ENCODE results near the gene SKI. TPM values are rescaled to one million over a fixed set of nuclear protein-coding genes. Genes with fewer than 3 reads are reported as not detected.

Gene SKI
- total and polyA plus RNA-seq, 9 of the 15 experiments (the other 6 are each of a cell fraction or from before 2014, with no cell fraction given), result 0.10 to 60.5 (median 4.6) TPM

DNA sequence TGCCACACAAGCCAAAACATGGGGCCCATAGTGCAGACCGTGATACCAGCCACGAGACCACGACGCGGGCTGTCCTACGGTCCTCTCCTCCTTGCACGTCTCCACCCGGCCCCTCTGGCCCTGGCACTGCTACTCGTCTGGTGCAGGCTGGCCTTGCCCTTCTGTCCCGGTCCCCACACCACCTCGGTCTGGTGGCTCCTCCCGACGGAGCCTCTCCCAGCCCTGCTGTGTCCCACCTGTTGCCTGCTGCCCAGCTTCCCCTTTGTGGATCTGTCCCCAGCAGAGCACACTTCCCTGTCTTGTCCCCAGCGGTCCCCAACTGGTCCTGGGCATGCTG lies 112.8 kb downstream of the SKI start:
- in situ Hi-C loops (cut with MboI) (no loop called here), intact Hi-C loops (cut with micrococcal nuclease) (no loop called here)
- ChIA-PET POLR2A (interaction anchor here (1.2 kb wide), 1 partner anchor 11 kb away, joined by 3 read pairs; no protein-coding TSS in a partner anchor), CTCF (ENCODE audit: low intra/inter-chr PET ratio) (no interaction called here)
- Histone ChIP-seq H3K27ac (ENCODE audit: extremely low read depth, low read depth, low read length) (no peak overlapping the region), H3K9me1 (ENCODE audit: control insufficient read depth, insufficient read depth, low read length) (no peaks in the 10 kb centered on the region), H3K36me3 (ENCODE audit: control insufficient read depth, insufficient read depth, low read length) (no peaks in the 10 kb centered on the region), H4K20me1 (replicated peaks; ENCODE audit: control insufficient read depth, insufficient read depth, low read length) (peaks cover 32% of the 10 kb centered on the region), H3K79me2 (ENCODE audit: control insufficient read depth, insufficient read depth, low read length) (no peaks in the 10 kb centered on the region), H3K9ac (ENCODE audit: insufficient read depth in 1 of 2, low read depth in 2 of 2, low read length in 2 of 2) (no peak overlapping the region), H3K4me1 (replicated peaks in 1 of 2; ENCODE audit: control insufficient read depth in 2 of 2, insufficient read depth in 2 of 2, low read length in 2 of 2) (peaks cover 0 to 63% of the 10 kb centered on the region in 2 experiments; a peak in 2 of 5 replicates), H3K9me3 (replicated peaks; ENCODE audit: control insufficient read depth, insufficient read depth, low read depth, low read length) (no peaks in the 10 kb centered on the region), H3K27me3 (ENCODE audit: control insufficient read depth in 2 of 2, insufficient read depth in 2 of 2, low read length in 2 of 2) (peaks cover 88 to 95% of the 10 kb centered on the region in 2 experiments; a peak in 4 of 5 replicates), H2AFZ (ENCODE audit: low read depth, low read length) (no peak overlapping the region), H3K4me2 (ENCODE audit: insufficient read depth, low read length) (no peak overlapping the region), H3K4me3 (no peak overlapping the region)
- TF ChIP-seq NFYB (IDR thresholded peaks at IDR 0.05; ENCODE audit: extremely low read depth, insufficient read length), result no peak
- TF ChIP-seq, protein P1, sequence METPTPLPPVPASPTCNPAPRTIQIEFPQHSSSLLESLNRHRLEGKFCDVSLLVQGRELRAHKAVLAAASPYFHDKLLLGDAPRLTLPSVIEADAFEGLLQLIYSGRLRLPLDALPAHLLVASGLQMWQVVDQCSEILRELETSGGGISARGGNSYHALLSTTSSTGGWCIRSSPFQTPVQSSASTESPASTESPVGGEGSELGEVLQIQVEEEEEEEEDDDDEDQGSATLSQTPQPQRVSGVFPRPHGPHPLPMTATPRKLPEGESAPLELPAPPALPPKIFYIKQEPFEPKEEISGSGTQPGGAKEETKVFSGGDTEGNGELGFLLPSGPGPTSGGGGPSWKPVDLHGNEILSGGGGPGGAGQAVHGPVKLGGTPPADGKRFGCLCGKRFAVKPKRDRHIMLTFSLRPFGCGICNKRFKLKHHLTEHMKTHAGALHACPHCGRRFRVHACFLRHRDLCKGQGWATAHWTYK (CRISPR knock-in tag; IDR thresholded peaks at IDR 0.05), result peak; percentile 56; the same call in 1 of the 2 replicates
- no peak for DNase-seq (ENCODE audit: extremely low read depth in 1 of 4, low spot score in 3 of 4)
- FAIRE-seq, result no peak
- WGBS (ENCODE audit: insufficient coverage, low coverage, missing lambda C conversion rate), result 3% methylated on average over 7 of the region's 14 CpGs
- ATAC-seq, result no peak
- BruUV-seq (replicated peaks), result no TSS peak

DNA sequence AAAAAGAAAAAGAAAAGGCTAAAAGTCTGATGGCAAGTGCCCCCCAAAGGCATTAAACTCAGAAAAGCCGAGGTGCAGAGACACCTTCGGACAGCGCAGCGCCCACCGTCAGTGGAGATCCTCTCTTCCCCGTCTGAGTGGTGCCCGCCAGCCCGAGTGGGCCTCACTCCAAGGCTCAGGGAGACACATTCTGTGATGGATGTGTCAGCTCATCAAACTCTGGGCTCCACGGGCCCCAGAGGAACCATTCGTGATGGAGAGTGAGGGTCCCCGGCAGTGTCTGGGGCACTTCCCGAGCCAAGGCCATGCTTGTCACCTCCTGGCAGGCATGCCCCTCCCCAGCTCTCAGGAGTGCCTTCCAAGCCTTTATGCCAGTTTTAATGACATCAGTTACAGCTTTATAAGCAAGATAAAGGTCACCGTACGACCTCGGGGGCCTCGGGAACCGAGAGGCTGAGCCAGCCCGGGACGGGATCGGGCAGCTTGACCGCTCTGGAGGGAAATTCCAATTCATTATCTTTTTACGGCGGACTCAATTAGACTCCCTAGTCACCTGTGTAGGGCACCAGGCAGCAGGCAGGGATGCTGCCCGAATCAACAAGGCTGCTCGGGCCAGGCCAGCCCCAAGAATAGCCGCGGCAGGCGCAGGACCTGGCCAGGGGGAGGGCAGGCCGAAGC lies 113.7 kb downstream of the SKI start:
- Histone ChIP-seq H3K36me3 (ENCODE audit: control insufficient read depth, insufficient read depth, low read length) (no peaks in the 10 kb centered on the region), H3K9me3 (replicated peaks; ENCODE audit: control insufficient read depth, insufficient read depth, low read depth, low read length) (no peaks in the 10 kb centered on the region), H3K9me1 (ENCODE audit: control insufficient read depth, insufficient read depth, low read length) (no peaks in the 10 kb centered on the region), H3K4me2 (ENCODE audit: insufficient read depth, low read length) (no peak overlapping the region), H3K27me3 (ENCODE audit: control insufficient read depth in 2 of 2, insufficient read depth in 2 of 2, low read length in 2 of 2) (peaks cover 82 to 91% of the 10 kb centered on the region in 2 experiments; a peak in 4 of 5 replicates), H3K4me1 (replicated peaks in 1 of 2; ENCODE audit: control insufficient read depth in 2 of 2, insufficient read depth in 2 of 2, low read length in 2 of 2) (peaks cover 0 to 54% of the 10 kb centered on the region in 2 experiments; a peak in 2 of 5 replicates), H3K27ac (ENCODE audit: extremely low read depth, low read depth, low read length) (no peak overlapping the region), H3K4me3 (no peak overlapping the region), H3K79me2 (ENCODE audit: control insufficient read depth, insufficient read depth, low read length) (no peaks in the 10 kb centered on the region), H2AFZ (ENCODE audit: low read depth, low read length) (no peak overlapping the region), H4K20me1 (replicated peaks; ENCODE audit: control insufficient read depth, insufficient read depth, low read length) (peaks cover 32% of the 10 kb centered on the region), H3K9ac (ENCODE audit: insufficient read depth in 1 of 2, low read depth in 2 of 2, low read length in 2 of 2) (no peak overlapping the region)
- in situ Hi-C loops (cut with MboI) (no loop called here), intact Hi-C loops (cut with micrococcal nuclease) (no loop called here)
- FAIRE-seq (no peak), DNase-seq (ENCODE audit: extremely low read depth in 1 of 4, low spot score in 3 of 4) (no peak), ATAC-seq (no peak)
- ChIA-PET CTCF (ENCODE audit: low intra/inter-chr PET ratio) (no interaction called here), POLR2A (interaction anchor here (1.2 kb wide), 1 partner anchor 12 kb away, joined by 3 read pairs; no protein-coding TSS in a partner anchor)
- BruUV-seq (replicated peaks), result no TSS peak
- WGBS (ENCODE audit: insufficient coverage, low coverage, missing lambda C conversion rate), result 22% methylated on average over 29 of the region's 29 CpGs
- no peak for TF ChIP-seq ZNF764 (CRISPR knock-in tag; IDR thresholded peaks at IDR 0.05; ENCODE audit: low read depth)
- no peak for TF ChIP-seq ETS2 (tag; IDR thresholded peaks at IDR 0.05; ENCODE audit: borderline replicate concordance, poor library complexity, severe bottlenecking)
- TF ChIP-seq, protein P2, sequence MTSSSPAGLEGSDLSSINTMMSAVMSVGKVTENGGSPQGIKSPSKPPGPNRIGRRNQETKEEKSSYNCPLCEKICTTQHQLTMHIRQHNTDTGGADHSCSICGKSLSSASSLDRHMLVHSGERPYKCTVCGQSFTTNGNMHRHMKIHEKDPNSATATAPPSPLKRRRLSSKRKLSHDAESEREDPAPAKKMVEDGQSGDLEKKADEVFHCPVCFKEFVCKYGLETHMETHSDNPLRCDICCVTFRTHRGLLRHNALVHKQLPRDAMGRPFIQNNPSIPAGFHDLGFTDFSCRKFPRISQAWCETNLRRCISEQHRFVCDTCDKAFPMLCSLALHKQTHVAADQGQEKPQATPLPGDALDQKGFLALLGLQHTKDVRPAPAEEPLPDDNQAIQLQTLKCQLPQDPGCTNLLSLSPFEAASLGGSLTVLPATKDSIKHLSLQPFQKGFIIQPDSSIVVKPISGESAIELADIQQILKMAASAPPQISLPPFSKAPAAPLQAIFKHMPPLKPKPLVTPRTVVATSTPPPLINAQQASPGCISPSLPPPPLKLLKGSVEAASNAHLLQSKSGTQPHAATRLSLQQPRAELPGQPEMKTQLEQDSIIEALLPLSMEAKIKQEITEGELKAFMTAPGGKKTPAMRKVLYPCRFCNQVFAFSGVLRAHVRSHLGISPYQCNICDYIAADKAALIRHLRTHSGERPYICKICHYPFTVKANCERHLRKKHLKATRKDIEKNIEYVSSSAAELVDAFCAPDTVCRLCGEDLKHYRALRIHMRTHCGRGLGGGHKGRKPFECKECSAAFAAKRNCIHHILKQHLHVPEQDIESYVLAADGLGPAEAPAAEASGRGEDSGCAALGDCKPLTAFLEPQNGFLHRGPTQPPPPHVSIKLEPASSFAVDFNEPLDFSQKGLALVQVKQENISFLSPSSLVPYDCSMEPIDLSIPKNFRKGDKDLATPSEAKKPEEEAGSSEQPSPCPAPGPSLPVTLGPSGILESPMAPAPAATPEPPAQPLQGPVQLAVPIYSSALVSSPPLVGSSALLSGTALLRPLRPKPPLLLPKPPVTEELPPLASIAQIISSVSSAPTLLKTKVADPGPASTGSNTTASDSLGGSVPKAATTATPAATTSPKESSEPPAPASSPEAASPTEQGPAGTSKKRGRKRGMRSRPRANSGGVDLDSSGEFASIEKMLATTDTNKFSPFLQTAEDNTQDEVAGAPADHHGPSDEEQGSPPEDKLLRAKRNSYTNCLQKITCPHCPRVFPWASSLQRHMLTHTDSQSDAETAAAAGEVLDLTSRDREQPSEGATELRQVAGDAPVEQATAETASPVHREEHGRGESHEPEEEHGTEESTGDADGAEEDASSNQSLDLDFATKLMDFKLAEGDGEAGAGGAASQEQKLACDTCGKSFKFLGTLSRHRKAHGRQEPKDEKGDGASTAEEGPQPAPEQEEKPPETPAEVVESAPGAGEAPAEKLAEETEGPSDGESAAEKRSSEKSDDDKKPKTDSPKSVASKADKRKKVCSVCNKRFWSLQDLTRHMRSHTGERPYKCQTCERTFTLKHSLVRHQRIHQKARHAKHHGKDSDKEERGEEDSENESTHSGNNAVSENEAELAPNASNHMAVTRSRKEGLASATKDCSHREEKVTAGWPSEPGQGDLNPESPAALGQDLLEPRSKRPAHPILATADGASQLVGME (CRISPR knock-in tag; IDR thresholded peaks at IDR 0.05), result no peak
- no peak for TF ChIP-seq NFYB (IDR thresholded peaks at IDR 0.05; ENCODE audit: extremely low read depth, insufficient read length)

Data from K562 (cell line).